AG04450 (cell line): ENCODE results near the gene CCL1. TPM values are rescaled to one million over a fixed set of nuclear protein-coding genes. Genes with fewer than 3 reads are reported as not detected.

Experiments used
- CTCF ChIA-PET: fragments of 300-600, 350-600 bp; formaldehyde crosslinking; extraction: SDS; loops from one replicate; lab custom pipeline; 2022; ENCODE audit warnings: antibody characterized with exemption, inconsistent platforms; lab: Charles Lee
- POLR2A ChIA-PET: fragments of 350-600 bp; formaldehyde crosslinking; extraction: SDS; loops from one replicate; lab custom pipeline; 2021; ENCODE audit warnings: antibody characterized with exemption, inconsistent platforms; lab: Yijun Ruan, JAX
- DNase-seq: peaks from one replicate; pipeline ENCODE4 v3.0.0-alpha.2; 2011; ENCODE audit warnings: low read depth, low spot score
- H3K27ac ChIP-seq: one replicate; pipeline ENCODE4 v1.5.1; 2012; ENCODE audit warnings: low read depth, low read length, control low read depth
- H3K27me3 ChIP-seq: one replicate; pipeline ENCODE4 v1.6.0; 2012; ENCODE audit warnings: low read length; ENCODE audit not compliant: control insufficient read depth, insufficient read depth
- H3K4me3 ChIP-seq: 2 replicates; pipeline ENCODE4 v1.5.1; 2011; ENCODE audit warnings: mild to moderate bottlenecking, low read depth, low read length, control low read depth
- H3K9me3 ChIP-seq: 2 replicates; pipeline ENCODE4 v1.5.1; 2012; ENCODE audit warnings: low read length; ENCODE audit not compliant: control insufficient read depth, insufficient read depth
- polyA plus RNA-seq: library from polyadenylated mRNA; depleted of rRNA; stranded (reverse); fragments of >200 nt; gene quantifications from 2 replicates; pipeline ENCODE4 v1.2.3, GENCODE V29; 2011
- TF ChIP-seq, protein P1 (sequence below): IDR thresholded peaks from 2 replicates; pipeline ENCODE4 v1.5.1; 2011; ENCODE audit warnings: low read depth, low read length, control low read depth, inconsistent platforms

CCL1 gene
- polyA plus RNA-seq, 1 experiment: not detected

DNA sequence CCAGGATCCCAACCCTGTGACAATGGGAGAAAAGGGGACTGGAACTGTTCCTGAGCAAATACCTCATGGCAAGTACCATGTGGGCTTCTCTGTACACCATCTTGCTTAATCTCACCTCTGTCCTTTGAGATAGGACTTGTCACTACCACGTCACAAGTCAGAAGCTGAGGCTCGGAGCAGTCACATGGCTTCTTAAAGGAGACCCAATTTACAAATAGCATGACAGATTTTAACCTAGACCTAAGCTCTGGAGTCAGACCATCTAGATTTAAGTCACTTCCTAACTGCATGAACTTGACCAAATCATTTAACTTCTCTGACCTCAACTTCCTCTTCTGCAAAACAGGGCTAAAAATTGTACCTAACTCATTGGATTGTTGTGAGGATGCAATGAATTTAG, 36.0 kb upstream of the CCL1 start:
- Histone ChIP-seq H3K9me3 (no peaks in the 10 kb centered on the region), H3K27ac (no peak overlapping the region), H3K4me3 (no peak overlapping the region), H3K27me3 (peaks cover 3% of the 10 kb centered on the region)
- ChIA-PET CTCF (interaction anchor here (0.7 kb wide), 1 partner anchor 198 kb away, joined by 3 read pairs; no protein-coding TSS in a partner anchor), POLR2A (no interaction called here)
- TF ChIP-seq, protein P1, sequence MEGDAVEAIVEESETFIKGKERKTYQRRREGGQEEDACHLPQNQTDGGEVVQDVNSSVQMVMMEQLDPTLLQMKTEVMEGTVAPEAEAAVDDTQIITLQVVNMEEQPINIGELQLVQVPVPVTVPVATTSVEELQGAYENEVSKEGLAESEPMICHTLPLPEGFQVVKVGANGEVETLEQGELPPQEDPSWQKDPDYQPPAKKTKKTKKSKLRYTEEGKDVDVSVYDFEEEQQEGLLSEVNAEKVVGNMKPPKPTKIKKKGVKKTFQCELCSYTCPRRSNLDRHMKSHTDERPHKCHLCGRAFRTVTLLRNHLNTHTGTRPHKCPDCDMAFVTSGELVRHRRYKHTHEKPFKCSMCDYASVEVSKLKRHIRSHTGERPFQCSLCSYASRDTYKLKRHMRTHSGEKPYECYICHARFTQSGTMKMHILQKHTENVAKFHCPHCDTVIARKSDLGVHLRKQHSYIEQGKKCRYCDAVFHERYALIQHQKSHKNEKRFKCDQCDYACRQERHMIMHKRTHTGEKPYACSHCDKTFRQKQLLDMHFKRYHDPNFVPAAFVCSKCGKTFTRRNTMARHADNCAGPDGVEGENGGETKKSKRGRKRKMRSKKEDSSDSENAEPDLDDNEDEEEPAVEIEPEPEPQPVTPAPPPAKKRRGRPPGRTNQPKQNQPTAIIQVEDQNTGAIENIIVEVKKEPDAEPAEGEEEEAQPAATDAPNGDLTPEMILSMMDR: no peak
- no peak for DNase-seq

DNA sequence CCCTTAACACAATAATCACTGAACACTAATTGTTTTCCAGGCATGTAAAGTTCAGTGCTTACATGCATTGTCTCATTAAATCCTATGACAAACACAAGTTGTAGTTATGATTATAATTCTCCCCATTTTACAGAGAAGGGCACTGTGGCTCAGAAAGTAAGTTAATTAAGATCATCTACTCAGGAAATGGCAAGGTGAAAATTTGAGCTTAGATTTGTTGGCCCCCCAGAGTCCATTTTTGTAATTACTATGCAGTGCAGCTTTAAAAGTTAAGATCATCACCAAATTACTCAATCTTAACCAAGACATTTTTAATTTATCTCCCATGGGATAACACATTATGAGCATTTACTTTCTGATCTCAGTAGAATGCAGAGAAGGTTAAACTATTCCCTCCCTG, 34.2 kb upstream of the CCL1 start:
- no peak overlapping the region for H3K27ac ChIP-seq
- peaks cover 3% of the 10 kb centered on the region for H3K27me3 ChIP-seq
- POLR2A ChIA-PET: no interaction called here

DNA sequence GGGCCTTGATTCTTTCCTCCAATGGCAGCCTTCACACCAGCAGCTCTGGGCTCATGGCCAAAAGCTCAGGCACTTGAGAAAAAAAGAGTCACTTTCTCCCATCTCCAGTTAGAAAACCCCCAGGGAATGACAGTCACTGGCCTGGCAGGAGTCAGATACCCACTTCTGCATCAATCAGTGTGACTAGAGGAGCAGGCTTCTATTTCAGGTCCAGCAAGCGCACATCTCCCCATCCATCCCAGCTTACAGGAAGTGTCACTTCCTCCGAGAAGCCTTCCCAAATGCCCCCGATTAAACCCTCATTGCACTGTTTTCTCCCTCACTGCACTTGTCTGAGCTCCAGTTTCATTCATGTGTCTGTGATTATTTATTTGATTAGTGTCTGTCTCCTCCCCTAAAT, 30.4 kb upstream of the CCL1 start:
- ChIA-PET POLR2A (no interaction called here), CTCF (interaction anchor here (2.2 kb wide), 1 partner anchor 31 kb away, joined by 7 read pairs; no protein-coding TSS in a partner anchor)
- DNase-seq: no peak
- Histone ChIP-seq H3K27ac (no peak overlapping the region), H3K27me3 (no peaks in the 10 kb centered on the region), H3K4me3 (no peak overlapping the region), H3K9me3 (no peaks in the 10 kb centered on the region)
- TF ChIP-seq, protein P1: no peak

More for the DNA sequence above, 34.2 kb upstream of the CCL1 start:
- Histone ChIP-seq H3K9me3 (no peaks in the 10 kb centered on the region), H3K4me3 (no peak overlapping the region)
- no peak for DNase-seq
- CTCF ChIA-PET: no interaction called here
- TF ChIP-seq, protein P1: no peak

DNA sequence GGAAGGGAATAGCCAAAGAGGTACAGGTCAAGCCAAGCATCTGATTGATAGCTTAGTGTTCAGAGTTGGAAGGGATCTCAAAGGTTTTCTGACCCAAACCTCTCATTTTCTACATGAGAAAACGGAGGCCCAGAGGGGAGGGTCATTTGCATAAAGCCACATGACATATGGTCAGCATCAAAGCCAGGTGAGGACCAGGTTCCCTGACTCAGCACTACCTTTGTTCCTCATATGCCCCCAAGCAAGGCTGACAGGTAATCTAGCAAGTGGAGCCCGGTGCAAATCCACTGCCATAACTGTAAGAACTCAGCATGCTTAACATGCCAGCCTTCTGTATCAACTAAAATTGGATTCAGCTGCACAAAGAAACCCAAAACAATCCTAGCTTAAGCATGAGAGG, 28.2 kb upstream of the CCL1 start:
- Histone ChIP-seq H3K4me3 (no peak overlapping the region), H3K9me3 (no peaks in the 10 kb centered on the region), H3K27me3 (no peaks in the 10 kb centered on the region), H3K27ac (no peak overlapping the region)
- POLR2A ChIA-PET: no interaction called here
- TF ChIP-seq, protein P1: no peak
- DNase-seq: no peak
- CTCF ChIA-PET: no interaction called here

DNA sequence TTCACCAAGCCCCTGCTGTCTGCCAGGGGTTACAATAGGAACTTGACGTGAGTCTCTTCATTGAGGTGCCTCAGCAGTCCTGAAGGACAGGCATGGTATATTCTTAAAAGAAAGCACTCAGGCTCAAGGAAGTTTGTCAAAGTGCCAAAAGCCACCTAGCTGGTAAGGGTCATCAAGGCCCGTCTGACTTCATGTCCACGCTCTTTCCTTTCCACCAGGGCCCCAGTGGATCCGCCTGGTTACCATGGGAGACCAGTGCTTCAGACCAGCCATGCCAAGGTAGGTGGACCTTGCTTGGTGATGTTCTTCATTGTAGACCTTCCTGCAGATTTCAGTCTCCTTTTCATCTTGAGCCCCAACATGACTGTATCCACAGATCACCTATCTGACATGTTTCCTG, 27.6 kb upstream of the CCL1 start:
- Histone ChIP-seq H3K27ac (no peak overlapping the region), H3K9me3 (no peaks in the 10 kb centered on the region), H3K27me3 (no peaks in the 10 kb centered on the region), H3K4me3 (no peak overlapping the region)
- no peak for DNase-seq
- POLR2A ChIA-PET: no interaction called here
- CTCF ChIA-PET: no interaction called here
- TF ChIP-seq, protein P1: no peak
